BE2C (cell line): Measurements from ENCODE around the gene PARVA.
"Not testable (repeated sequence)": the region's sequence is repeated elsewhere in the genome, so short reads cannot be mapped to it uniquely, and the experiment has no call there.

Source experiments
- DNase-seq: peaks from one replicate; pipeline ENCODE4 v3.0.0-alpha.2; 2020
- H3K27me3 ChIP-seq: fragments of 250-450 bp; sonication (Bioruptor Pico); 2 replicates; pipeline ENCODE4 v1.5.1; 2020; ENCODE audit warnings: mild to moderate bottlenecking
- H3K36me3 ChIP-seq: fragments of 250-450 bp; sonication (Bioruptor Pico); 2 replicates; pipeline ENCODE4 v1.5.1; 2020; ENCODE audit warnings: mild to moderate bottlenecking
- H3K4me1 ChIP-seq: fragments of 250-450 bp; sonication (Bioruptor Pico); 2 replicates; pipeline ENCODE4 v1.5.1; 2020
- H3K4me3 ChIP-seq: 2 replicates; pipeline ENCODE4 v1.5.1; 2011; ENCODE audit warnings: low read depth, low read length
- H3K9me3 ChIP-seq: fragments of 250-450 bp; sonication (Bioruptor Pico); 2 replicates; pipeline ENCODE4 v1.5.1; 2020
- TF ChIP-seq, protein P1 (sequence below): IDR thresholded peaks from 2 replicates; pipeline ENCODE4 v1.5.1; 2012; ENCODE audit warnings: mild to moderate bottlenecking, low read depth, low read length

The PARVA gene

DNA sequence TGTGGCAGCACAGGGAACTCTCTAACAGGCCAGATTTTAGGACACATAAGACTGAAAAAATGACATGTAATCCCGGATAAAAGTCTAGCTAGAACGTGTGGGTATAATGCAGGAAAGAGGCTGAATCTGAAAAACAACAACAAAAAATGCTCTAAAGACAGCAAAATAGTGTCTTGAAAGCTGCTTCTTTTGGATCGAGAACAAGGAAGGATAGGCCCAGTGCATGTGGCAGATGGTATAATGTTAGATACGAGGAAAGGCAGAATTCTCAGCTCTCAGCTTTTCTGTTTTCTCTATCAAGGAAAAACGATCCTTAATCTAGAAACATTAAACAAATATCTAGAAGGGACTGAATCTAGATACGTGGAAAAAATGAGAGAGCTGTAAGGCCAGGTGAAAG, 33.8 kb upstream of the PARVA start:
- Histone ChIP-seq H3K36me3 (no peaks in the 10 kb centered on the region), H3K27me3 (no peaks in the 10 kb centered on the region), H3K4me3 (no peak overlapping the region), H3K4me1 (no peaks in the 10 kb centered on the region), H3K9me3 (no peaks in the 10 kb centered on the region)
- DNase-seq = no peak
- TF ChIP-seq, protein P1, sequence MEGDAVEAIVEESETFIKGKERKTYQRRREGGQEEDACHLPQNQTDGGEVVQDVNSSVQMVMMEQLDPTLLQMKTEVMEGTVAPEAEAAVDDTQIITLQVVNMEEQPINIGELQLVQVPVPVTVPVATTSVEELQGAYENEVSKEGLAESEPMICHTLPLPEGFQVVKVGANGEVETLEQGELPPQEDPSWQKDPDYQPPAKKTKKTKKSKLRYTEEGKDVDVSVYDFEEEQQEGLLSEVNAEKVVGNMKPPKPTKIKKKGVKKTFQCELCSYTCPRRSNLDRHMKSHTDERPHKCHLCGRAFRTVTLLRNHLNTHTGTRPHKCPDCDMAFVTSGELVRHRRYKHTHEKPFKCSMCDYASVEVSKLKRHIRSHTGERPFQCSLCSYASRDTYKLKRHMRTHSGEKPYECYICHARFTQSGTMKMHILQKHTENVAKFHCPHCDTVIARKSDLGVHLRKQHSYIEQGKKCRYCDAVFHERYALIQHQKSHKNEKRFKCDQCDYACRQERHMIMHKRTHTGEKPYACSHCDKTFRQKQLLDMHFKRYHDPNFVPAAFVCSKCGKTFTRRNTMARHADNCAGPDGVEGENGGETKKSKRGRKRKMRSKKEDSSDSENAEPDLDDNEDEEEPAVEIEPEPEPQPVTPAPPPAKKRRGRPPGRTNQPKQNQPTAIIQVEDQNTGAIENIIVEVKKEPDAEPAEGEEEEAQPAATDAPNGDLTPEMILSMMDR = no peak

DNA sequence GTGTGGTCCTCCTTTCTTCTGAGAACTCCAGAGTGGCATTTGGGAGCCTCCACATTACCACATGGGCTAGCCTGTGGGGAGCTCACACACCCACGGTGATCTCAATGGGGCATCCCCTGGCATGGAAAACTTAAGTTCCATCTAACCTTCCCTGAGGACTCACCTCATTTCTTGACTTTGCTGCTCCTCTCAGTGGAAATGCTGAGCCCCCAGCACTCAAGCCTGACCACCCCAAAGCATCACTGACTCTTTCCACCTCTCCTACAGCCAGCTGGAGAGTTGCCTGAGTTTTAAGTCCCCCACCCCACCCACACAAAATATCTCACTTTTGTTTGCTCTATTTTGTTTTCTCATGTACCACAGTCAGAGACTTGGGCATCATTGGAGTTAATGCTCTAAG, 23.8 kb upstream of the PARVA start:
- Histone ChIP-seq H3K36me3 (no peaks in the 10 kb centered on the region; the same call in 1 of the 2 replicates), H3K27me3 (no peaks in the 10 kb centered on the region), H3K4me1 (no peaks in the 10 kb centered on the region), H3K9me3 (no peaks in the 10 kb centered on the region), H3K4me3 (no peak overlapping the region)
- no peak for DNase-seq
- TF ChIP-seq, protein P1 = no peak

DNA sequence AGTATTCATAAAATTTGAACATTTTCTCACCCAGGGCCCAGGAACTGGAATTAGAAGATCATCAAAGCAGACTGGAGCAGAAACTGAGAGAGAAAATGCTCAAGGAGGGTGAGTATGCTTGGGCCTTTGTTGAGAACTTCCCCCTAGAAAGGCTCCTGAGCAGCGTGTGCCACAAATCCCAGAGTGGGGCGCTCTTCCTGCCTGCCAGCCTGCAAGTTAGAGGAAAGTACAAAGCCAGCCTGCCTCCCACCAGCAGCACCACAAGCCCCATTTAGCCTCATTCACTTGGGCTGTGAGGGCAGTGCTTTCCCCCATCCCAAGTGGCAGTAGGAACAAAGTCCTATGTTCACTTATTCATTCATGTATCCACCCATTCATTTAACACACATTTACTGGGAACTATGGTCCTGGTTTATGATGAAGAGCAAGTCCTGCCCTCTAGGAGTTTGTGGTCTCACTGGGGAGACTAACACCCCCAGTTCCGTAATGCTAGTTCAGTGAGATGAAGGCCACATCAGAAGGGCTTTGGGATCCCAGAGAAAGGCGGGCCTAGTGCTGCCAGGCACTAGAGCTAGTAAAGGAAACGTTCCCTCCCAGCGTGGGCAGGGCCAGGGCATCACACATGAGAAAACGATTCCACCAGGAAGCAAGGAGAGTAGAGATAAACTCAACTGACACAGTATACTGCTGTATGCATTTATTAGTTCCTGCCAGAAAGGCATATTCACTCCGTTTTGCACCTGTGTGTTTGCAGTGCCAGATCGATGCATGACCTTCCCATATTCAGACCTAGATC, 22.4 kb upstream of the PARVA start:
- Histone ChIP-seq H3K27me3 (no peaks in the 10 kb centered on the region), H3K4me1 (no peaks in the 10 kb centered on the region), H3K9me3 (no peaks in the 10 kb centered on the region), H3K4me3 (no peak overlapping the region), H3K36me3 (no peaks in the 10 kb centered on the region; the same call in 1 of the 2 replicates)
- TF ChIP-seq, protein P1 = no peak
- no peak for DNase-seq

DNA sequence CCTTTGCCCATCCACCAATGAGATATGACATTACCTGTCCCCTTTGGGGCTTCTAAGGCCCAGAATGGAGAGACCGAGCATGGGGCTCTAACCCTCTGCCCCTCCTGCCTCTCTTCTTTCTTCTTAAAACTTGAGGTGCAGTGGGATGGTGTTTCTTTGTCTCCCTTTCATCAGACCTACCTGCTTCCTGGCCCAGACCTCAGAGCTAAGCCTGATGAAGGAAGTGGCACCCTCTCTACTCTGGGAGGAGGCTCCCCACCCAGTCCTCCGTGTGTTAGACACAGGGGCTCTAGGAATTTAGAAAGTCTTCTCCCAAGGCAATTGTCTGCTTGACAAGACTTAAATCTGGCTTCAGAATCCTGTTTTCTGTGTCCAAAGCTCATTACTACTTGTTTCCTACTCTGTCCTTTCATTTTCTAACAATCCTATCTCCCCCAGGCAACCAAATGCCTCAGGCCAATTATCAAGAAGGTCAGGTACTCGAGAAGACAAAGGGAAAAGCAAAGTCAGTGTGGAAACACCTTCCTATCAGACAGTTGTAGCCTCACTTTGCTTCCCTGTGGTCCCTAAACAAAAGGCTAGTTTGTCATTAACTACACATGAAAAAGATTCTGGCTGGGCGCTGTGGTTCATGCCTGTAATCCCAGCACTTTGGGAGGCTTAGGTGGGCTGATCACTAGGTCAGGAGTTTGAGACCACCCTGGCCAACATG, 20.3 kb upstream of the PARVA start:
- H3K9me3 ChIP-seq = no peaks in the 10 kb centered on the region
- no peaks in the 10 kb centered on the region for H3K27me3 ChIP-seq
- H3K4me3 ChIP-seq = no peak overlapping the region
- H3K4me1 ChIP-seq = no peaks in the 10 kb centered on the region
- TF ChIP-seq, protein P1 = no peak
- no peak for DNase-seq
- H3K36me3 ChIP-seq = no peaks in the 10 kb centered on the region; the same call in 1 of the 2 replicates

DNA sequence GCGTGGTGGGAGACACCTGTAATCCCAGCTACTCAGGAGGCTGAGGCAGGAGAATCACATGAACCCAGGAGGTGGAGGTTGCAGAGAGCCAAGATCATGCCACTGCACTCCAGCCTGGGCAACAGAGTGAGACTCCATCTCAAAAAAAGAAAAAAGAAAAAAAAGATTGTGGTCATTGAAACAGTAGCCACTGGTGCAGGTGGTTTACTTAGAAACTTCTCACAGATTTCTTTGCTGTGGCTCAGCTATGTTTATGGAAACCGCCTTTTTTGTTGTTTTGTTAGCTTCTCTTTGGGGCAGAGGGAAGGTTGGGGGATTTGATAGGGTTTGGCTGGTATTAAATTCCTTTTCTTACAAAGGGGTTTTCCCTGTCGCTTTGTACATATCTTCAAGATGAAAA, 19.7 kb upstream of the PARVA start:
- DNase-seq, H3K36me3 ChIP-seq, H3K27me3 ChIP-seq, H3K9me3 ChIP-seq, H3K4me3 ChIP-seq, H3K4me1 ChIP-seq: not testable (repeated sequence)

DNA sequence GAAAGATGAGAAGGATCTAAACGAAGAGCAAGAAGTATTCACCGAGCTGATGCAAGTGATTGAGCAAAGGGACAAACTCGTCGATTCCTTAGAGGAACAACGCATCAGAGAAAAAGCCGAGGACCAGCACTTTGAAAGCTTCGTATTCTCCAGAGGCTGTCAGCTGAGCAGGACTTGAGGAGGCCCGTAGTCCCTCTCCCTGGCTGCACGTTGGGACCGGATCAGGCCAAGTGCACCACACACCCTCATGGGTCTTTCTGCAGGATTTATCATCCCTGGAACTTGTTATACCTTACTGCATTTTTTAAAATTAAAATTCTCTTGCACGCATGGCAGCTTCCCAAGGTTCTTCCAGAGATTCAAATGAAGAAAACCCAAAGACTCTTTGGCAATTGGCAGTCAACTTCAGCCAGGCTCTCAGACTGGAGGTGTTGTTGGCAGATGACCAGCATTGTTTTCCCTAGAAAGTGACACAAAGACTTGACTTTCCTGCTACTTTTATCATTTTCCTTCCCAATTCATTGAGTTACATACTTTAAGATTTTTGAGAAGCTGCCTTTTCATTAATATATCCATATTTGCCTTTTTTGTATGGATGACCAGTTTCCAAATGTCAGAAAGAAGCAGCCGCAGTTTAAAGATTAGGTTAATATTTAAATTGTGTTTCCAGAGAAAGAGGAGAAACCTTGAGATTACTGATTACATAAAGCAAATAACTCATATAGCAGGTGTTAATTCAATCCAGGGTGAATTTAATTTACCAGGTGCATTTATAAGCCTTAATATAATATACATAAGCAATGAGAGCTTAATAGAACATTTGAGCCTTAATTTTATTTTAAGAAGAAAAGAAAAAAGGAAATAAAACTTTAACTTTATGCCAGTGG, 18.8 kb upstream of the PARVA start:
- H3K36me3 ChIP-seq = no peaks in the 10 kb centered on the region; the same call in 1 of the 2 replicates
- H3K9me3 ChIP-seq = no peaks in the 10 kb centered on the region
- DNase-seq = no peak
- H3K4me3 ChIP-seq = no peak overlapping the region
- no peaks in the 10 kb centered on the region for H3K27me3 ChIP-seq
- H3K4me1 ChIP-seq = no peaks in the 10 kb centered on the region
- TF ChIP-seq, protein P1 = no peak
